ENCODE results near the gene PLCG1.

DNA sequence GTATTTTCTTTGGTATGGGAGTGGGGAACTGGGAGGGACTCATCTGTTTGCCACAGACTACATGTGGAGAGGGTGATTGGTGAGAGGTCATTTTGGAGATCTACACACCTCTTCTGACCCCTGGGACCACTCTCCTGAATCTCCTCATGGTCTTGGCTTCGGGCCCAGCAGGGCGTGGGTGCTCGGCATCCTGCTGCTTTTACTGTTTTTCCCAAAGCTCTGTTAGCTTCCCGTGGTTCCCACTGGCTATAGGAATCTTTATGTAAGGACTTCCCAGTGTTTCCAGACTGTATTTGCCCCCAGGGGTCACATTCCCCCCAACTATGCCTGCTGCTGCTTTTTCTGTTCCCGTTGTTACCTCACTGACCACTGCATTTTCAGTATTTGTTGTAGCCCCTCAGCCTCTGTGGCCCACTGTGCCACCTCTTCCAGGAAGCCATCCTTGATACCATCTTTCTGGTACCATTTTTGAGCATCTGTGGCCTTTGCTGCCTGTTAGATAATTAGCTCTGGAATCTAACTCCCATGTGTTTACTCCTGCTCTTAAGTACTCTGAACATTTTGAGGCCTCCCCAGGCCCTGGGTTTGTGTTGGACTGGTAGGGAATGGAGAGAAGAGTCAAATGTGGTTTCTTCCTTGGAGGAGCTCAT, 14.9 kb downstream of the PLCG1 start:
- TF ChIP-seq, protein P1, sequence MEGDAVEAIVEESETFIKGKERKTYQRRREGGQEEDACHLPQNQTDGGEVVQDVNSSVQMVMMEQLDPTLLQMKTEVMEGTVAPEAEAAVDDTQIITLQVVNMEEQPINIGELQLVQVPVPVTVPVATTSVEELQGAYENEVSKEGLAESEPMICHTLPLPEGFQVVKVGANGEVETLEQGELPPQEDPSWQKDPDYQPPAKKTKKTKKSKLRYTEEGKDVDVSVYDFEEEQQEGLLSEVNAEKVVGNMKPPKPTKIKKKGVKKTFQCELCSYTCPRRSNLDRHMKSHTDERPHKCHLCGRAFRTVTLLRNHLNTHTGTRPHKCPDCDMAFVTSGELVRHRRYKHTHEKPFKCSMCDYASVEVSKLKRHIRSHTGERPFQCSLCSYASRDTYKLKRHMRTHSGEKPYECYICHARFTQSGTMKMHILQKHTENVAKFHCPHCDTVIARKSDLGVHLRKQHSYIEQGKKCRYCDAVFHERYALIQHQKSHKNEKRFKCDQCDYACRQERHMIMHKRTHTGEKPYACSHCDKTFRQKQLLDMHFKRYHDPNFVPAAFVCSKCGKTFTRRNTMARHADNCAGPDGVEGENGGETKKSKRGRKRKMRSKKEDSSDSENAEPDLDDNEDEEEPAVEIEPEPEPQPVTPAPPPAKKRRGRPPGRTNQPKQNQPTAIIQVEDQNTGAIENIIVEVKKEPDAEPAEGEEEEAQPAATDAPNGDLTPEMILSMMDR (IDR thresholded peaks at IDR 0.05; ENCODE audit: control extremely low read depth in 1 of 3, insufficient read depth in 1 of 3, low read depth in 1 of 3, low read length in 3 of 3) = no peak
- TF ChIP-seq NRF1 (IDR thresholded peaks at IDR 0.05; ENCODE audit: low read depth, low read length) (no peak), POLR2AphosphoS5 (IDR thresholded peaks at IDR 0.05; ENCODE audit: low read depth, low read length) (no peak)
